ENCODE data around the gene TBC1D3B. TPM values are rescaled to one million over a fixed set of nuclear protein-coding genes. Genes with fewer than 3 reads are reported as not detected.
"Not testable (repeated sequence)": the region's sequence is repeated elsewhere in the genome, so short reads cannot be mapped to it uniquely, and the experiment has no call there.

TBC1D3B gene
- 3.5 TPM for polyA plus RNA-seq (2013, experiment 1 of 2; ENCODE audit: insufficient read length)
- polyA plus RNA-seq (2013, experiment 2 of 2; ENCODE audit: insufficient read length), result 3.3 TPM

DNA sequence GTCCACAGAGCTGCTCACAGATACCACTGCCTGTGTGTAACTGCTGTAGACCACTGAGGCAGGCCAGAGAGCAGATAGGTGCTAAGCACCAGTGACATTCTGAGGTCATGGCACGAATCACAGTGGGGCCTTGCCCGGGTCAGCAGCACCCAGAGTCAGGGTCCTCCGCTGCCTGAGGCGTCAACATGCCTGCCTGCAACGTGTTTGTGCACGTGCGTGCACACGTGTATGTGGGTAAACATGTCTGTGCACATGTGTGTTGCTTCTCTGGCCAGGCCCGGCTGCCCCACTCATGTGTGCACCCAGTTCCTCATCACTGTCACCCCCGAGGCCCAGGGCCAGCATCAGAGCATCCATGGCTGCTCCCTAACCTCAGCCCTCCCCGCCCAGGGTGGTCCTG, at the start of gene TBC1D3B:
Gene TBC1D3B (minus strand): TSS at position 101 of the 400 bp plus-strand sequence. CDS start 1,586 bp downstream, outside the sequence.
- not testable (repeated sequence) for DNase-seq

DNA sequence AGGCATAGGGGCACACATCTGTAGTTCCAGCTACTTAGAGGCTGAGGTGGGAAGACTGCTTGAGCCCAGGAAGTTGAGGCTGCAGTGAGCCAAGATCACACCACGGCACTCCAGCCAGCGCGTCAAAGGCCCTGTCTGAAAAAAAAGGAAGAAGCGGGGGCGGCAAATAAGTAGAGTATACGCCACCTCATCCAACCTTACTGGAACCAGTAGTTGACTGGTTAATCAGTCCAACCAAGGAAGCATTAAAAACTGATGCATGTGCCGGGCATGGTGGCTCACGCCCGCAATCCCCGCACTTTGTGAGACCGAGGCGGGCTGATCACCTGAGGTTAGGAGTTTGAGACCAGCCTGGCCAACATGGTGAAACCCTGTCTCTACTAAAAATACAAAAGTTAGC, 46.5 kb upstream of the TBC1D3B start:
- DNase-seq, result not testable (repeated sequence)

DNA sequence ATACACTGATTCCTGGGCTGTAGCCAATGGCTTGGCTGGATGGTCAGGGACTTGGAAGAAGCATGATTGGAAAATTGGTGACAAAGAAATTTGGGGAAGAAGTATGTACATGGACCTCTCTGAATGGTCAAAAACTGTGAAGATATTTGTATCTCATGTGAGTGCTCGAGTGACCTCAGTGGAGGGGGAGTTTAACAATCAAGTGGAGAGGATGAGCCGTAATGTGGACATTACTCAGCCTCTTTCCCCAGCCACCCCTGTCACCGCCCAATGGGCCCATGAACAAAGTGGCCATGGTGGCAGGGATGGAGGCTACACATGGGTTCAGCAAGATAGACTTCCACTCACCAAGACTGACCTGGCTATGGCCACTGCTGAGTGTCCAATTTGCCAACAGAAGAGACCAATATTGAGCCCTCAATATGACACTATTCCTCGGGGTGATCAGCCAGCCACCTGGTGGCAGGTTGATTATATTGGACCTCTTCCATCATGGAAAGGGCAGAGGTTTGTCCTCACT, 45.2 kb upstream of the TBC1D3B start:
- DNase-seq, result not testable (repeated sequence)

DNA sequence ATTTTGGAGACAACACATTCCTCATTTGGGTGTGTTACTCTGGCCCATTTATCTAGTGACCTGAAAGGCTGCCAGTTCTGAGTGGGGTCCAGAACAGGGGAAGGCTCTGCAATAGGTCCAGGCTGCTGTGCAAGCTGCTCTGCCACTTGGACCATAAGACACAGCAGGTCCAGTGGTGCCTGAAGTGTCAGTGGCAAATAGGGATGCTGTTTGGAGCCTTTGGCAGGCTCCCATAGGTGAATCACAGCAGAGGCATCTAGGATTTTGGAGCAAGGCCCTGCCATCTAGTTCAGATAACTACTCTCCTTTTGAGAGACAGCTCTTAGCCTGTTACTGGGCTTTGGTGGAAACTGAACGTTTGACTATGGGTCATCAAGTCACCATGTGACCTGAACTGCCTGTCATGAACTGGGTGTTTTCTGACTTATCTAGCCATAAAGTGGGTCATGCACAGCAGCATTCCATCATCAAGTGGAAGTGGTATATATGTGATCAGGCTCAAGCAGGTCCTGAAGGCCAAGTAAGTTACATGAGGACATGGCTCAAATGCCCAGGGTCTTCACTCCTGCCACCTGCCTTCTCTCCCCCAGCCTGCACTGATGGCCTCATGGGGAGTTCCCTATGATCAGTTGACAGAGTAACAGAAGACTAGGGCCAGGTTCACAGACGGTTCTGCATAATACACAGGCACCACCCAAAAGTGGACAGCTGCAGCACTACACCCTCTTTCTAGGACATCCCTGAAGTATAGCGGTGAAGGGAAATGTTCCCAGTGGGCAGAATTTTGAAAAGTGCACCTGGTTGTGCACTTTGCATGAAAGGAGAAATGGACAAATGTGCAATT, 44.5 kb upstream of the TBC1D3B start:
- DNase-seq, result not testable (repeated sequence)

DNA sequence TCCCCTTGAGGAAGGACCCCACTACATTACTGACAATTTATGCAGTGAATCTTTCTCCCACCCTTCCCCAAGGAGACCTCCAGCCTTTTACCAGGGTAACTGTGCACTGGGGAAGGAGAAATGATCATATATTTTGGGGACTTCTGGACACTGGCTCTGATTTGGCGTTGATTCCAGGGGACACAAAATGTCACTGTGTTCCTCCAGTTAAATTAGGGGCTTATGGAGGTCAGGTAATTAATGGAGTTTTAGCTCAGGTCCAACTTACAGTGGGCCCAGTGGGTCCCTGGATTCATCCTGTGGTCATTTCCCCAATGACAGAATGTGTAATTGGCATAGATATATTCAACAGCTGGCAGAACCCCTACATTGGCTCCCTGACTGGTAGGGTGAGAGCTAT, 43.1 kb upstream of the TBC1D3B start:
- DNase-seq, result not testable (repeated sequence)

DNA sequence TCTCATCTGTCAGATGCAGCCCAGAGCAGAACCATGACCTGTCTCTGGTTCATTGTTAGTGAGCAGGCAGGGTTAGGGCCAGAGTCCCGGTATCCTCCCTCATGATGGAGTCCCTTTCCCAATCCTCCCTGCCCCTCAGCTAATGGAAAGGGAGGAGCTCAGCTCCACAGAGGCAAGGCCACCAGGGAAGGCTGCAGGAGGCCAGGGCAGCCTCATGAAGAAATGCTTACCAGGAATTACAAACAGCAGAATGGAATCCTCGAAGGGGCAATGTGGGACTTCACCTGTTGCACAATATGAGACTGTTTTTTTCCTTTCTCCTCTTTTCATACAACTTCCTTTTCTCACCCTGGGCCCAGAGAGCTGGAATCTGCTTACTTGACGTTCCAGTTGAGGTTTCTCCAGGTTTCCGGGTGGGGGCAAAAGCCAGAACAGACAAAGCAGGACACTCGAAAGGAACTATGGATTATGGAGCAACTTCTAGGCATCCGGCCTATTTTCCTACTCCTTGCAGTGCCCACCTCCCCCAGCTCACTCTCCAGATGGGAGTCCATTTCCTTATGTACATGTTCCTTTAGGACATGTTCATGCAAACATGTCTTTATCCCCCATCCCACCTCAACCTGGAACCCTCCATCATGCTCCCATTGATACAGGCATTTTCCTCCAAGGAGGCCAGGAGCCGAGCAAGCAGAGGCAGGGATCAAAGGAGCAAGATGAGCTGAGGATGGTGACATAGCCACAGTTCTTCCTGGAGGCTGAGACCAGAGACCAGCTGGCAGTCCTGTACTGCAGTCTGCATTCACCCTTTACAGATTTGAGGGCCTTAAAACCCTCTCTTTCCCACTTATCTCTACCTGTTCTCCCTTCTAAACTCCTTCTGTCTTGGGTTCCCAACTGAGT, 39.2 kb upstream of the TBC1D3B start:
- DNase-seq, result not testable (repeated sequence)

DNA sequence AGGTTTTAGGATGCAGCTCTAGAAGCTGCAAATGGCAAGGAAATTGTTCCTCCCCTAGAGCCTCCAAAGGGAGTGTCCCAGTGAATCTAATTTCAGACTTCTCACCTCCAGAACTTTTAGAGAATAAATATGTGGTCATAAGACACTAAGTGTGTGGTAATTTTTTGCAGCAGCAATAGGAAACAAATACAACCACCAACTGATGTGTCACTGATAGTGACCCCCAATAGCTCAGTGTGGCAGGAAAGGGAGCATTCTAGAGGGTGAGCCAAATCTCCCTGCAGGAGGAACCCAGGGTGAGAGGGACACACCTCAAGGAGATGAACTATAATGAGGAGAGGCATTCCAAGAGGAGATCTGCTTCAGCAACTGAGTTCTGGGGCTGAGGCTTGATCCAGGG, 38.5 kb upstream of the TBC1D3B start:
- DNase-seq, result no peak

DNA sequence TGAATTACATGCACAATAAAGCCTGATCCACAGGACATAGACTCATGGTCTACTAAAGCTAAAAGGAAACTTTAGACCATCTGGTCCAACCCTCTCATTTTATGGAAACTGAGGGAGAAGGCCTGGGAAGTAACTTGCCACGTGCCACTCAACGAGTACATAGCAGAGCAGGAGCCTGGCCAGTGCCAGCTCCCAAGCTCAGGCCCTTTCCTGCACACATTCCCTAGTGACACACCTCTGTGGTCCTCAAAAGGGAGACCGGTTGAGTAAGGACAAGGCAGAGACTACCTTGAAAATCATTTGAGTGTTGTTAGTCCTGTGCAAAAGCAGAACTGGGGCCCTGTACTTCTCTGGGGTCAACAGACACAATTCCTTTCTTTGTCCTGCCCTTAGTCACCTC, 37.3 kb upstream of the TBC1D3B start:
- DNase-seq, result no peak

DNA sequence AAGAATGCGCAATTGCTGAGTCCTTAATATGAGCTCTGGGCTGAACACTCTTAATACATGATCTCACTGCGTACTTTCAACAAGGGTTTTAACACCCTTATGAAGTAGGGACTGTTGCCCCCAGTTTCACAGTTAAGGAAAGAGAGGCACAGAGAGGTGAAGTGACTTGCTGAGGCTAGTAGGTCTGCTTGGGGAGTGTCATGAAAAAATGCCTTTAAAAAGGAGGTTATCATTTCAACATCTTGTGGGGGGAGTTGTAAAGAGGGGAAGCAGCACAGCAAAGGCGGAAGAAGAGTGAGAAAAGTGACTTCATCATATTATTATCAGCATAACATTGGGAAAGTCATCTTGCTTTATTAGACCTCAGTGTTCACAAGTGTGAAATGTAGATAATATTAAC, 36.5 kb upstream of the TBC1D3B start:
- no peak for DNase-seq

DNA sequence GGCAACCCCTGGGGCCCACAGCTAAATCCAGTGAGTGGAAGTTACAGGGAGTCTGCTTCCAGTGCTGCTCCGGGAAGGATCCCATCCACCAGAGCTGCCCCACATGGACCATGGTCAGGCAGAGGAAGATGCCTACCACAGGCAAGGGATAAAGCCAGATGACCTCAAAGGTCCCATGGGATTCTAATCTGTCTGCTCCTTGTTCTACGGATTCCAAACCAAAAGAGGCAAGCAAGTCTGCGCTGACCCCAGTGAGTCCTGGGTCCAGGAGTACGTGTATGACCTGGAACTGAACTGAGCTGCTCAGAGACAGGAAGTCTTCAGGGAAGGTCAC, 35.8 kb upstream of the TBC1D3B start:
- DNase-seq, result no peak

DNA sequence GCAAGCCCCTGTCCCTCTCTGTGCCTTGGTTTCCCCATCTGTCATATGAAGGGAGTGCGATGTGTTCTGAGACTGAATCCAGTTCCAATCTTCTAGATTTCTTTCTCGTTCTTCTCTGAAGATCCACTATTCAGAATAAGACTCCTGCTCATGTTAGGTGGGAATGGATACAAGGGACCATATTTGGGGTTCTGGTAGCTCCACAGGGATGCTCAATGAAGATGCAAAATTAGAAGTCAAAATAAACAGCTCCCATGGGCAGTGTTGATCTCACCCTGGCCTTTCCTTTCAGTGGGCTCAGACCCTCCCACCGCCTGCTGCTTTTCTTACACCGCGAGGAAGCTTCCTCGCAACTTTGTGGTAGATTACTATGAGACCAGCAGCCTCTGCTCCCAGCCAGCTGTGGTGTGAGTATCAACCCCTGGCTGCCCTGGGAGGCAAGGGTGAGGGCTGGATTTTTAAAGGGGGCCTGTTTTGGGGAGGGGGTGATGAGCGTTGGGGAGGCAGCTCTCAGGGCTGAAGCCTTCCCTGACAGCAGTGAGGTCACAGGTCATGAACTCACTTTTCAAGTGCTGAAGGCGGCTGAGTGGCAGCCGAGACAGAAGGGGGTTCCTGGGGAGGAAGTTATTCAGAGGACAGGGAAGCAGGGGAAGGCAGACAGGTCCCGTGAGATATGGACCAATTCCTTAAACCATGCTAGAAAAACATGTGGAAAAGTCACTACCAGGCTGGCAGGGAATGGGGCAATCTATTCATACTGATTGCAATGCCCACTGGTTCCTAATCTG, 35.2 kb upstream of the TBC1D3B start:
- DNase-seq, result not testable (repeated sequence)

DNA sequence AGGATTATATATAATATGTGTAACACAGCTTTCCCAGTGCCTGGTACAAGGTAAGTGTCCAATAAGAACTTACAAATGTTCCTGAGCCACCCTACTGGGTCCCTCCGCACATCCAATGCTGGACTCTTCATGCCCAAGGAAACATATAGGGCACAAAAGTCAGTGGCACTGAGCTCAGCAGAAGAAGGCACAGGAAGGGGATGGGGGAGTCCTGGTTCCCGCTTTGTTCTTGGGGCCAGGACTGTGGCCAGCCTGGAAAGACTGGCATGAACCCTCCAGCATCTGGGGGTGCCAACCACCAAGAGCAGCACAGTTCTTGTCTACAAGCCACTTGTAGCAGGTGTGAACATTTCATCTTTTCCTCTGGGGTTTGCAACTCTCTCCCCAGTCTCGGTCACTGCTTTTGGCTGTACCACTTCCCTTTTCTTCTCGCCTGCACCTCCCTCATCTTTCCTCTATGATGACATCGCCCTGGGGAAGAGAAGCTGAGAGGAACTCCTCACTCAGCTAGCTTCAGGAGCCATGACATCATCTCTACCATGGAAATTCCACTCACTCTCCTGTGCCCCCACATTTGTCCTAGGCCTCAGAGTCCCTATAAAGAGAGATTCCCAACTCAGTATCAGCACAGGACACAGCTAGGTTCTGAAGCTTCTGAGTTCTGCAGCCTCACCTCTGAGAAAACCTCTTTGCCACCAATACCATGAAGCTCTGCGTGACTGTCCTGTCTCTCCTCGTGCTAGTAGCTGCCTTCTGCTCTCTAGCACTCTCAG, 34.2 kb upstream of the TBC1D3B start, which contains the start of gene CCL4L2:
Gene CCL4L2 (plus strand): TSS at position 625 of the 773 bp plus-strand sequence.
- not testable (repeated sequence) for DNase-seq

DNA sequence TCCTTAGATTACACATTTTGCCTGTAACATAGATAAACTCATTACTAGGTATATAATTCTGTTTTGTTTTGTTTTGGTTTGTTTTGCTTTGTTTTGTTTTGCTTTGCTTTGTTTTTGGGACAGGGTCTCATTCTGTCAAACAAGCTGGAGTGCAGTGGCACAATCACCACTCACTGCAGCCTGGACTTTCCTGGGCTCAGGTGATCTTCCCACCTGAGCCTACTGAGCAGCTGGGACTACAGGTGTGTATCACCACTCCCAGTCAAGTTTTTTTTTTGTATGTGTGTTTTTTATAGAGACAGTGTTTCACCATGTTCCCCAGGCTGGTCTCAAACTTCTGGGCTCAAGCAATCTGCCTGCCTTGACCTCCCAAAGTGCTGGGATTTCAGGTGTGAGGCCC, 33.1 kb upstream of the TBC1D3B start:
- no peak for DNase-seq

DNA sequence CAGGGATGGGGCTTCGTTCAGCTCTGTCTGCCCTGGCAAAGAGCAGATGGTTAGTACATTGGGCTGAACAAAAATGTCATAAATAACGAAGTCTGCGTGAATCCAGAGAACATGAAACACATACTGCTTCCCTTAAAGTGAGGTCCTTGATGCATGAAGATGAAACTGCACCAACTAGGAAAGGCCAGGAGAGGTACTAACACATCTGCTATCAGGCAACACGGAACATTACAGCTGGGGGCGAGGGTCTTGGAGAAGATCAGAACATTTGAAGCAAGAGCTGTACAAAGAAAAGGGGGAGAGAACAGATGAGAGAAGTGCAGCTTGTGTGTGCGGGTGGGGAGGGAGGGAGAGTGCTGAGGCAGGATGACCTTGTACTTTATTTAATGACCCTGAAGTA, 30.9 kb upstream of the TBC1D3B start:
- not testable (repeated sequence) for DNase-seq

DNA sequence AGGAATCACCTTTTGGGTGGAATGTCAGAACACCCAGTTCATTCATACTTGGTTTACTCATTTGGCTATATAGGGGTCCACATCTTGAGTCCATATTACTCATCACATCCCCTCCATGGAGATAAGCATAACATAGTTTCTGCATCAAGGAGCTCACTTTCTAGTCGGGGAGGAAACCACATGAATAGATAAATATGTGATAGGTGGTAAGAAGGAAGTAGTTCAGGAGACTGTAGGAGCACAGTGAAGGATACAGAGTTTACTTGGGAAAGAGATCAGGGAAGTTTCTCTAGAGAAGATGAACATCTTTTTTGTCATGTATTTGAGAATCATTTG, 30.0 kb upstream of the TBC1D3B start:
- DNase-seq, result not testable (repeated sequence)

DNA sequence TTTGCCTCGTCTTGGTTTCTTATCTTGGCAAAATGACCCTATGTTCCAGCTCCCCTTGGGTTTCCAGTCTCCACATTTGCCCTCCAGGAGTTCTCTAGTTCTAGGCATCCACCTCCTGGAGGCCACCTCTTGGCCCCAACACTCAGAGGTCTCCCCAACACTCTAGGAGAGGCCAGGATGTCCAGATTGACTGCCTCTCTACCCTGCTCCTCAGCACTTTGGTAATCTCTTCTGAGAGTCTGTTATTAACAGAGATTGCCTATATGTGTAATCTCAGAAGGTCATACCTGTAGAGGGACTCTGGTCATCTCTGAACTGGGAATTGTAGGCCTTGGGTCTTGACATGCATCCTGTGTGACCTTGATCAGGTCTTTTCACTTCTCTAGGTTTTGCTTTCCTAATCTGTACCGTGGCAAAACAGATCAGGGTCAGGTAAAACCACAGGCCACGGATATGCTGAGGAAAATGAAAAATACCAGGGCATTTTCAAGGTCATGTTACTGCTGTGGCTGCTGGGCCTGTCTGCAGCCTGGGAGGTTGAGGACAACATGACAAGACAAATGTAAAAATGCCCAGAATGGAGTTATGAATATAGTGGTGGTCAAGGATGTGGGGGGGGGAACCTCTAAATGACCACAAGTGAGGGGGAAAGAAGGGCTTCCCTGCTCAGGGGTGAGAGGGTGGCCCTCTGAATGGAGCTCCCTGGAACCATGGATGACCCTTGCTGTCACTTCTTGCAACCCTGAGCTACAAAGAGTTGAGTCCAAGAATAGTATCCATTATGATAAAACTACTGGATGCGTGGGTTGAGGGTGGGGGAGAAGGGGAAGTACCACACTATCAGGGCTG, 29.4 kb upstream of the TBC1D3B start:
- DNase-seq, result no peak

DNA sequence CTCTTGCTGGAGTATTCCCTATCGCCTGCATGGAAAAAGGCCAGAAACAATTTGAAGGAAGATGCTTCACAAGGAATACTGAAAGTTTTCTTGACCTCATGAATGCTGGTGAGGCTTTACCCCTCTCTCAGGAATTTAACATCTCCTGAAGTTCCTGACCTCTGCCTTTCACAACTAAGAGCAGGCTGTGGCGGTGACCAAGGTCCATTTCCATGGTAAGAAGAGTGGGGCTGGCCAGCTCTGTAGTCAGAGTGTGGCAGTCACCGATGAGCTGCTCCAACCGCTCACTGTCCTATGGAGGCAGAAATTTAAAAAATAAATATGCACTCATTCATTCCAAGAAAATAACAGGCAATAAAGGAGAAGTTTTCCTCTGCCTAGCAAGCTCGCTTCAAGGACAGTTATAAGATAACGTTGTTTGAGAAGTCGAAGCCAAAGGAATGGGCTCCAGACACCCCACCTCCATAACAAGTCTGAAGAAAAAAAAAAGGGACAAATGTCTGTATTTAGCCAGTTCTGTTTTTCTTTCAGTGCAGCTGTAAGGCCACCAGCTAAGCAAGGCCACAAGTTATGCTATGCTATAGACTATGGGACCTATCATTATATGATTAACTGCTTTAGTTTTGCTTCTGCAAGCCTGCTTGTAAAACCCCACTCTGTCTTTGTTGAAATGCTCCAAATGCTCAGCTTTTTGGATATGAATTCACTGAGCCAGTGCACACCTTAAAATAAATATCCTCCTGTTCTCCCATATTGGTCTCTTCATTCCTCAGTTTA, 28.5 kb upstream of the TBC1D3B start:
- DNase-seq, result no peak

DNA sequence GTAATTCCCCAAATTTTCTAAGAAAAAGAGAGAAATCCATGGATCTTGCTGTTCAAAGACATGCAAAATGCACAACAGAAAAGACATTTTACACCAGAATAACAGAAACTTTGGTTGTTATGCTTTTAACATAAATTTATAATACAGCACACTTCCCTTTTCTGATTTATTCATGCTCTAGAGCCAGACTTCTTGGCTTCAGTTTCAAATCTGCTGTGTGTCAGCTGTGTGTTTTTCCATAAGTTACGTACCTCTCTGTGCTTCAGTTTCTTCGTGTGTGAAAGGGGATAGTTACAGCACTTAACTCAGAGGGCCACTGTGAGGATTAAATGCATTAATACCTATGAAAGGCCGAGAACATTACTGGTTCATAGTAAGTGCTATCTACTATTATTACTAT, 26.9 kb upstream of the TBC1D3B start:
- DNase-seq, result no peak

DNA sequence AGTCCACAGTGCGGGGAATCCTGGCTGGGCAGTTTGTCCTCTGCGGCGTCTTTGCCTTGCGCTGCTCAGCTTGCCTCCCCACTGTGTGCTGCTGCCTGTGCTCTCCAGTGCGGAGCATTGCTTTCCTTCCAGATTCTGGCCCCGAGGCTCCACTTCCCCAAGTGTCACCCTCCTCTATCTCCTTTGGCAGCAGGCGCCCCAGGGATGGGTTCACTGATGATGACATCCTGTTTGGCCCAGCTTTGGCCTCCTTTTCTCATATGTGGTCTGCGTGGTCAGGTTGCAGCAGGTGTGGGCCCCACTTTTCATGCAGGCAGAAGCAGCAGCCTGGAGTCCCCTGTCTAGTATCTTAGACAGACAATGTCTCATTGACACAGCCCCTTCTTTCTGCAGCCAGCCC, 25.1 kb upstream of the TBC1D3B start:
- not testable (repeated sequence) for DNase-seq

DNA sequence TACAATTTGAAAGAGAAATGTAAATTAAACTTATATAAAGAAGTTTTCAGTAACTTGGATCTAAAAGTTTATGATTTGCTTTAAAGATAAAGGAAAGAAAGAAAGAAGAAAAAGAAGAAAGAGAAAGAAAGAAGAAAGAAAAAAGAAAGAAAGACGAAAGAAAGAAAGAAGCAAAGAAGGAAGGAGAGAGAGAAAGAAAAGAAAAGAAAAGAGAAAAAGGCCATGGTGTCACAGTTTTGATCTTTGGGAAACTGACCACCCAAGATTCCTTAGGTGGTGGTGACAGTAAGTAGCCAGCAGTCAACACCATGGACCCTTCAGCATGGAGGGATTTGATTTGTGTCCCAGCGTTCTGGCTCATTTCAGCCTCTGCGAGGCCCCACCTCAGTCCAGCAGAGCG, 24.7 kb upstream of the TBC1D3B start:
- DNase-seq, result not testable (repeated sequence)
